Neural crest cell (in vitro differentiated cells): ENCODE measurements around the gene ENGASE. TPM values are rescaled to one million over a fixed set of nuclear protein-coding genes. Genes with fewer than 3 reads are reported as not detected.

Source experiments
- DNase-seq: peaks from one replicate; pipeline ENCODE4 v3.0.0; 2021; ENCODE audit warnings: low read depth, mixed read lengths, low spot score
- H3K27ac Mint-ChIP-seq: one replicate; pipeline ENCODE4 v1.8.0; 2021; ENCODE audit warnings: mild to moderate bottlenecking, mixed read lengths; ENCODE audit not compliant: unreplicated experiment
- H3K27me3 Mint-ChIP-seq: 2 replicates; pipeline ENCODE4 v1.8.0; 2021; ENCODE audit warnings: low read depth, mild to moderate bottlenecking, mixed read lengths
- H3K36me3 Mint-ChIP-seq: 2 replicates; pipeline ENCODE4 v1.8.0; 2021; ENCODE audit warnings: low read depth, mild to moderate bottlenecking, mixed read lengths
- H3K4me1 Mint-ChIP-seq: 2 replicates; pipeline ENCODE4 v1.8.0; 2021; ENCODE audit warnings: mixed read lengths
- H3K4me3 Mint-ChIP-seq: one replicate; pipeline ENCODE4 v1.8.0; 2021; ENCODE audit warnings: mild to moderate bottlenecking, mixed read lengths
- H3K9me3 Mint-ChIP-seq: 2 replicates; pipeline ENCODE4 v1.8.0; 2021; ENCODE audit warnings: mixed read lengths
- total RNA-seq: library from RNA; stranded (reverse); gene quantifications from 2 replicates; pipeline ENCODE4 v1.2.1, GENCODE V29; 2021
- TF ChIP-seq, protein P1 (sequence below): fragments of 200-600 bp; sonication (generic); conservative IDR thresholded peaks from 2 replicates; pipeline ENCODE4 v1.5.0; 2021; ENCODE audit warnings: antibody characterized with exemption, mild to moderate bottlenecking

ENGASE gene
- total RNA-seq, 1 donor from 2014 or later, result 52.6 TPM

DNA sequence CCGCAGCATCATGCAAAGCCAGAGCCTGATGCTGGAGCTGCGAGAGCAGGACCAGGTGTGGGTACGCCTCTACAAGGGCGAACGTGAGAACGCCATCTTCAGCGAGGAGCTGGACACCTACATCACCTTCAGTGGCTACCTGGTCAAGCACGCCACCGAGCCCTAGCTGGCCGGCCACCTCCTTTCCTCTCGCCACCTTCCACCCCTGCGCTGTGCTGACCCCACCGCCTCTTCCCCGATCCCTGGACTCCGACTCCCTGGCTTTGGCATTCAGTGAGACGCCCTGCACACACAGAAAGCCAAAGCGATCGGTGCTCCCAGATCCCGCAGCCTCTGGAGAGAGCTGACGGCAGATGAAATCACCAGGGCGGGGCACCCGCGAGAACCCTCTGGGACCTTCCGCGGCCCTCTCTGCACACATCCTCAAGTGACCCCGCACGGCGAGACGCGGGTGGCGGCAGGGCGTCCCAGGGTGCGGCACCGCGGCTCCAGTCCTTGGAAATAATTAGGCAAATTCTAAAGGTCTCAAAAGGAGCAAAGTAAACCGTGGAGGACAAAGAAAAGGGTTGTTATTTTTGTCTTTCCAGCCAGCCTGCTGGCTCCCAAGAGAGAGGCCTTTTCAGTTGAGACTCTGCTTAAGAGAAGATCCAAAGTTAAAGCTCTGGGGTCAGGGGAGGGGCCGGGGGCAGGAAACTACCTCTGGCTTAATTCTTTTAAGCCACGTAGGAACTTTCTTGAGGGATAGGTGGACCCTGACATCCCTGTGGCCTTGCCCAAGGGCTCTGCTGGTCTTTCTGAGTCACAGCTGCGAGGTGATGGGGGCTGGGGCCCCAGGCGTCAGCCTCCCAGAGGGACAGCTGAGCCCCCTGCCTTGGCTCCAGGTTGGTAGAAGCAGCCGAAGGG lies 26.4 kb upstream of the ENGASE start:
- peaks cover 1% of the 10 kb centered on the region for H3K9me3 Mint-ChIP-seq
- no peak for DNase-seq
- H3K27ac Mint-ChIP-seq, result no peak overlapping the region
- TF ChIP-seq, protein P1, sequence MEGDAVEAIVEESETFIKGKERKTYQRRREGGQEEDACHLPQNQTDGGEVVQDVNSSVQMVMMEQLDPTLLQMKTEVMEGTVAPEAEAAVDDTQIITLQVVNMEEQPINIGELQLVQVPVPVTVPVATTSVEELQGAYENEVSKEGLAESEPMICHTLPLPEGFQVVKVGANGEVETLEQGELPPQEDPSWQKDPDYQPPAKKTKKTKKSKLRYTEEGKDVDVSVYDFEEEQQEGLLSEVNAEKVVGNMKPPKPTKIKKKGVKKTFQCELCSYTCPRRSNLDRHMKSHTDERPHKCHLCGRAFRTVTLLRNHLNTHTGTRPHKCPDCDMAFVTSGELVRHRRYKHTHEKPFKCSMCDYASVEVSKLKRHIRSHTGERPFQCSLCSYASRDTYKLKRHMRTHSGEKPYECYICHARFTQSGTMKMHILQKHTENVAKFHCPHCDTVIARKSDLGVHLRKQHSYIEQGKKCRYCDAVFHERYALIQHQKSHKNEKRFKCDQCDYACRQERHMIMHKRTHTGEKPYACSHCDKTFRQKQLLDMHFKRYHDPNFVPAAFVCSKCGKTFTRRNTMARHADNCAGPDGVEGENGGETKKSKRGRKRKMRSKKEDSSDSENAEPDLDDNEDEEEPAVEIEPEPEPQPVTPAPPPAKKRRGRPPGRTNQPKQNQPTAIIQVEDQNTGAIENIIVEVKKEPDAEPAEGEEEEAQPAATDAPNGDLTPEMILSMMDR, result no peak
- H3K27me3 Mint-ChIP-seq, result peaks cover 24% of the 10 kb centered on the region
- peaks cover 5% of the 10 kb centered on the region for H3K4me1 Mint-ChIP-seq
- no peak overlapping the region for H3K4me3 Mint-ChIP-seq
- no peaks in the 10 kb centered on the region for H3K36me3 Mint-ChIP-seq

DNA sequence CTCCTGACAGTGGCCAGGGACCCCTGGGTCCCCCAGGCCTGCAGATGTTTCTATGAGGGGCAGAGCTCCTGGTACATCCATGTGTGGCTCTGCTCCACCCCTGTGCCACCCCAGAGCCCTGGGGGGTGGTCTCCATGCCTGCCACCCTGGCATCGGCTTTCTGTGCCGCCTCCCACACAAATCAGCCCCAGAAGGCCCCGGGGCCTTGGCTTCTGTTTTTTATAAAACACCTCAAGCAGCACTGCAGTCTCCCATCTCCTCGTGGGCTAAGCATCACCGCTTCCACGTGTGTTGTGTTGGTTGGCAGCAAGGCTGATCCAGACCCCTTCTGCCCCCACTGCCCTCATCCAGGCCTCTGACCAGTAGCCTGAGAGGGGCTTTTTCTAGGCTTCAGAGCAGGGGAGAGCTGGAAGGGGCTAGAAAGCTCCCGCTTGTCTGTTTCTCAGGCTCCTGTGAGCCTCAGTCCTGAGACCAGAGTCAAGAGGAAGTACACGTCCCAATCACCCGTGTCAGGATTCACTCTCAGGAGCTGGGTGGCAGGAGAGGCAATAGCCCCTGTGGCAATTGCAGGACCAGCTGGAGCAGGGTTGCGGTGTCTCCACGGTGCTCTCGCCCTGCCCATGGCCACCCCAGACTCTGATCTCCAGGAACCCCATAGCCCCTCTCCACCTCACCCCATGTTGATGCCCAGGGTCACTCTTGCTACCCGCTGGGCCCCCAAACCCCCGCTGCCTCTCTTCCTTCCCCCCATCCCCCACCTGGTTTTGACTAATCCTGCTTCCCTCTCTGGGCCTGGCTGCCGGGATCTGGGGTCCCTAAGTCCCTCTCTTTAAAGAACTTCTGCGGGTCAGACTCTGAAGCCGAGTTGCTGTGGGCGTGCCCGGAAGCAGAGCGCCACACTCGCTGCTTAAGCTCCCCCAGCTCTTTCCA lies 25.5 kb upstream of the ENGASE start:
- no peak overlapping the region for H3K27ac Mint-ChIP-seq
- DNase-seq, result no peak
- H3K4me1 Mint-ChIP-seq, result peaks cover 5% of the 10 kb centered on the region
- H3K4me3 Mint-ChIP-seq, result no peak overlapping the region
- peaks cover 20% of the 10 kb centered on the region for H3K27me3 Mint-ChIP-seq
- peaks cover under 1% of the 10 kb centered on the region for H3K9me3 Mint-ChIP-seq
- H3K36me3 Mint-ChIP-seq, result no peaks in the 10 kb centered on the region
- TF ChIP-seq, protein P1, result no peak

DNA sequence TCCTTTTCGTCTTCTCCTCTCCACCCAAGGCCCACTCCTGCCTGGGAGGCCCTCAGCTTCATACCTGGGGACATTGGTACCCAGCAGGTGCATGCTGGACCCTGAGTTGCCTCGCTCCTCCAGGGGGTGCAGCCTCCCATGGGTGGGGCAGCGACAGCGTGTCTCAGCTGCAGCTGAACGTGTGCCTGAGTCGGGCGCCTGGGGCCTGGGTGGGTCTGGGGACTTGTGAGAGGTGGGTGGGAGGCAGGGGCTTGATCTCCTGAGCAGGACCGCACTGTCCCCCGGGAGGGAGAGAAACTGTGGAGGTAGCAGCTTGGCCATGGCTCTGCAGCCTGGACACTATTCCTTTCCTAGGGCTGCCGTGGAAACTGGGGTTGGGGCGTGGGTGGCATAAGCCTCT lies 24.8 kb upstream of the ENGASE start:
- TF ChIP-seq, protein P1, result no peak
- DNase-seq, result no peak
- Mint-ChIP-seq H3K27me3 (peaks cover 15% of the 10 kb centered on the region), H3K36me3 (no peaks in the 10 kb centered on the region), H3K27ac (no peak overlapping the region), H3K9me3 (peaks cover 3% of the 10 kb centered on the region), H3K4me3 (no peak overlapping the region), H3K4me1 (peaks cover 5% of the 10 kb centered on the region)

DNA sequence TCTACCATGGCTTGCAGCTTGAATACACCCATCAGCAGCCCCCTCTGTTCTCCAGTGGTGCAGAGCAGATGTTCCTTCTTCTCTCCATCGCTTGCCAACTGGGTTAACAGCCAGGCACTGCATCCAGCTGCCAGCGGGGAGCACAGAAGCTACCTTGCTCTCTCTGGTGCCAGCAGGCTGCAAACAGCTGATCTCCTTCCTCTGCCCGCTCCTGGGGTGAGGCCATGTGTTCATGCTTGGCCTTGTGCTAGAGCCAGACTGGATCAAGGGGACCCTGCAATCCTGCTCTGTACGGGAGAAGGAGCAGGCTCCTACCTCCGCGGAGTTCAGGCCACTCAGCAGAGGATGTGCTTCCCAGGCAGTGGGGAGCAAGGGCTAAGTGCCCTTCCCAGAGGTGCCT lies 24.1 kb upstream of the ENGASE start:
- Mint-ChIP-seq H3K27me3 (peaks cover 10% of the 10 kb centered on the region), H3K4me3 (no peak overlapping the region), H3K27ac (no peak overlapping the region), H3K9me3 (peaks cover 3% of the 10 kb centered on the region), H3K36me3 (no peaks in the 10 kb centered on the region), H3K4me1 (peaks cover 5% of the 10 kb centered on the region)
- TF ChIP-seq, protein P1, result no peak
- no peak for DNase-seq

DNA sequence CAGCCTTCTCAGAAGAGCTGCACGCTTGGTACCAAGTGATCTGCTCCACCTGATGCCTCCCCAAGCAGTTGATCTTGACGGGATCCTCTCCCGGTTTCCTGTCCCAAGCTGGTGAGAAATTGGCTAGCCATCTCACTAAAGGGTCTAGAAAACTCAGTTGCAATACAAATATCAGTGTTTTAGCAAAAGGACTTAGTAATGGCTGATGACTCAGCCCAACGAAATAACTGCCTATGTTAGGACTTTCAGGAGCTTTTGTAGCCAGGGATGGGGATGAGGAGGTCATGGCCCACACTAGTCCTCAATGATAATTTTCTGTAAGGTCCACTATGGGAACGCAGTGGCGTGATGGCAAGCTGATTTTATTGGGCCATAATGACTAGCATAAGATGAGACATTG lies 23.3 kb upstream of the ENGASE start:
- Mint-ChIP-seq H3K9me3 (peaks cover 3% of the 10 kb centered on the region), H3K36me3 (no peaks in the 10 kb centered on the region), H3K27ac (no peak overlapping the region), H3K4me3 (no peak overlapping the region), H3K27me3 (peaks cover 5% of the 10 kb centered on the region), H3K4me1 (no peaks in the 10 kb centered on the region)
- TF ChIP-seq, protein P1, result no peak
- no peak for DNase-seq
